Measurements from ENCODE around the gene ASPHD2.

ASPHD2 gene

DNA sequence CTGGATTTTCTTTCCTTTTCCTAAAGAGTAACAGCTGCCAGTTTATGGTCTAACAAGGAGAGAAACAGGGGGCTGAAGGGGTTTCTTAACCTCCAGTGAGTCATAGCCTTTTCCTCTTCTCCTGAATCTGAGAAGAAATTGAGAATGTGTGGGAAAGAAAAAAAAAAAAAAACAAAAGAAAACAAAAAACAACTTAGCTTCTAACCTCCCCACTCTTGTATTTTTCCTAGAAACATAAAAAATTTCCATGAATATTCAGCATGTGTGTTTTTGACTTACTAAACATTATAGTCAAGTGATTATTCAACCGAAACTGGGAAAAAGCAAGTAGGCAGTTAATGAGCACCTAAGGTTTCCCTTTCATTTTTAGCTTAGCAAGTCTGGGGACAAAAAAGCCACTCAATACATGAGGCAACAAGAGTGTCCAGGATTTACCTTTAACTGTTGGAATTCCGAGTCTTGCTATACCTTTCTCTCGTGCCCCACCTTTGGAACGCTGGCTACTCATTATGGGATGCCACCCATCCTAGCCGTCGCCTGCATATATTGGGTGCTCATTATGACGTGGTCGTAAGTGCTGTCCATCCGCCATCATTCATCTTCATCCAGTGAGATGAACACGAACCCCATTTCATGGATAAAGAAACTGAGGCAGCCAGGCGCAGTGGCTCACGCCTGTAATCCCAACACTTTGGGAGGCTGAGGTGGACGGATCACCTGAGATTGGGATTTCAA, 2.4 kb downstream of the ASPHD2 start:
- Histone ChIP-seq H3K18ac (ENCODE audit: low read length) (no peak overlapping the region), H3K4me1 (ENCODE audit: control insufficient read depth in 1 of 2, insufficient read depth in 2 of 2, low read length in 2 of 2) (peaks cover 9 to 17% of the 10 kb centered on the region in 2 experiments), H3K79me1 (ENCODE audit: low read length) (peaks cover 7% of the 10 kb centered on the region), H2AFZ (ENCODE audit: insufficient read depth, low read length, poor library complexity) (no peak overlapping the region), H3K27ac (ENCODE audit: low read depth, low read length) (no peak overlapping the region), H3K4me3 (ENCODE audit: low read depth, low read length) (no peak overlapping the region), H2BK12ac (ENCODE audit: low read length) (peak overlapping the region; percentile 15), H3K9me3 (ENCODE audit: insufficient read depth, low read depth, low read length) (peaks cover 4% of the 10 kb centered on the region), H4K91ac (ENCODE audit: low read depth, low read length) (no peak overlapping the region), H3K14ac (ENCODE audit: low read length) (no peak overlapping the region), H2BK120ac (ENCODE audit: insufficient read depth, low read length, poor library complexity) (no peak overlapping the region), H3K36me3 (ENCODE audit: control insufficient read depth in 1 of 2, insufficient read depth in 2 of 2, low read length in 2 of 2) (peaks cover 9 to 13% of the 10 kb centered on the region in 2 experiments), H3K9ac (ENCODE audit: low read length) (no peak overlapping the region), H3K27me3 (ENCODE audit: insufficient read depth, low read length) (no peaks in the 10 kb centered on the region), H3K79me2 (ENCODE audit: control insufficient read depth, insufficient read depth, low read length, poor library complexity) (peaks cover 2% of the 10 kb centered on the region), H3K4ac (ENCODE audit: low read depth, low read length) (no peak overlapping the region), H3K4me2 (ENCODE audit: low read length) (no peak overlapping the region), H4K8ac (ENCODE audit: low read depth, low read length) (no peak overlapping the region), H3K23ac (ENCODE audit: low read length) (no peak overlapping the region), H2BK5ac (ENCODE audit: low read depth, low read length, poor library complexity) (no peak overlapping the region), H4K12ac (ENCODE audit: low read depth, low read length) (no peak overlapping the region), H2AK5ac (ENCODE audit: low read length) (no peak overlapping the region)
- WGBS (ENCODE audit: extremely low coverage, insufficient coverage, insufficient read length): no CpG with 5 or more reads among the region's 13 CpGs
- no peak for DNase-seq

DNA sequence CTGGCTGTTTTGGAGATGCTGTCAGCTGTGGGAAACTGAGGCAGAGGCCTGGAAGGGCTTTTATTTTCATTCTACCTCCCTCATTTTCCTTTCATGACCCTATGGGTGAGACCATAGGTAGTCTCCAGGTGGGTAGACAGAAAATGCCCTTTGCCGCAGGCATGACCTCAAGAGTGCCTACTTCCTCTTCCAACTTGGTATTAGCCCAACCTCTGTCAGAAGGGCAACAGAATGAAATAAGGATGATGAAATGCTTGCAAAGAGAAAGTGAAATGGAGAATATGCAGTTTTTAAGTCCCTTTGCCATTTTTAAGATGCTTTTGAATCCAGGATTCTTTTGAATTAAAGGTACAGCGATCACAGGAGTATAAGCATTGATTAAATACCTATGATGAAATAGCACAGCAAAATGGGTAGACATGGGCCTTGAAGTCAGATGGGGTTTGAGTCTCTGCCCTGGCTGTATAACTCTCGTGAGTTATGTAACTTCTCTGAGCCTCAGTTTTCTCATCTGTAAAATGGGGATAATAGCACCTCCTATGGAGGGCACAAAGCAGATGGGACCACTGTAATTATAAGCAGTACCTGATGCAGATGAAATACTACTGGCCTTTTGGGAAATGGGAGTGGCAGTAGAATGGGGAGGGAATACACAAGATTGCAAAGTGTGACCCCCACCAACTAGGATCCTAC, 3.7 kb downstream of the ASPHD2 start:
- Histone ChIP-seq H3K9me3 (ENCODE audit: insufficient read depth, low read depth, low read length) (peaks cover 4% of the 10 kb centered on the region), H3K4me1 (ENCODE audit: control insufficient read depth in 1 of 2, insufficient read depth in 2 of 2, low read length in 2 of 2) (peaks cover 9 to 19% of the 10 kb centered on the region in 2 experiments), H2BK5ac (ENCODE audit: low read depth, low read length, poor library complexity) (no peak overlapping the region), H3K27ac (ENCODE audit: low read depth, low read length) (no peak overlapping the region), H3K36me3 (ENCODE audit: control insufficient read depth in 1 of 2, insufficient read depth in 2 of 2, low read length in 2 of 2) (peaks cover 14 to 15% of the 10 kb centered on the region in 2 experiments), H3K4me3 (ENCODE audit: low read depth, low read length) (no peak overlapping the region), H4K12ac (ENCODE audit: low read depth, low read length) (no peak overlapping the region), H2BK120ac (ENCODE audit: insufficient read depth, low read length, poor library complexity) (no peak overlapping the region), H2AK5ac (ENCODE audit: low read length) (no peak overlapping the region), H2AFZ (ENCODE audit: insufficient read depth, low read length, poor library complexity) (no peak overlapping the region), H4K91ac (ENCODE audit: low read depth, low read length) (no peak overlapping the region), H3K14ac (ENCODE audit: low read length) (no peak overlapping the region), H3K79me2 (ENCODE audit: control insufficient read depth, insufficient read depth, low read length, poor library complexity) (peaks cover 2% of the 10 kb centered on the region), H3K4ac (ENCODE audit: low read depth, low read length) (no peak overlapping the region), H3K9ac (ENCODE audit: low read length) (no peak overlapping the region), H3K18ac (ENCODE audit: low read length) (no peak overlapping the region), H3K23ac (ENCODE audit: low read length) (no peak overlapping the region), H3K4me2 (ENCODE audit: low read length) (no peak overlapping the region), H3K27me3 (ENCODE audit: insufficient read depth, low read length) (no peaks in the 10 kb centered on the region), H3K79me1 (ENCODE audit: low read length) (peaks cover 7% of the 10 kb centered on the region), H2BK12ac (ENCODE audit: low read length) (no peak overlapping the region), H4K8ac (ENCODE audit: low read depth, low read length) (no peak overlapping the region)
- no CpG with 5 or more reads among the region's 3 CpGs for WGBS (ENCODE audit: extremely low coverage, insufficient coverage, insufficient read length)
- DNase-seq: peak in 1 of 2 donors; percentile 29

DNA sequence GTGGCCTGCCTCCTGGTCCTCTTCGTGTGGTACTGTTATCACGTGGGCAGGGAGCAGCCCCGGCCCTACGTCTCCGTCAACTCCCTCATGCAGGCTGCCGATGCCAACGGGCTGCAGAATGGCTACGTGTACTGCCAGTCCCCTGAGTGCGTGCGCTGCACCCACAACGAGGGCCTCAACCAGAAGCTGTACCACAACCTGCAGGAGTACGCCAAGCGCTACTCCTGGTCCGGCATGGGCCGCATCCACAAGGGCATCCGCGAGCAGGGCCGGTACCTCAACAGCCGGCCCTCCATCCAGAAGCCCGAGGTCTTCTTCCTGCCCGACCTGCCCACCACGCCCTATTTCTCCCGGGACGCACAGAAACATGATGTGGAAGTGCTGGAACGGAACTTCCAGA, 4.7 kb downstream of the ASPHD2 start:
- Histone ChIP-seq H2BK12ac (ENCODE audit: low read length) (no peak overlapping the region), H4K91ac (ENCODE audit: low read depth, low read length) (no peak overlapping the region), H3K18ac (ENCODE audit: low read length) (no peak overlapping the region), H3K79me1 (ENCODE audit: low read length) (peaks cover 2% of the 10 kb centered on the region), H3K4me1 (ENCODE audit: control insufficient read depth in 1 of 2, insufficient read depth in 2 of 2, low read length in 2 of 2) (peaks cover 4 to 14% of the 10 kb centered on the region in 2 experiments), H2BK120ac (ENCODE audit: insufficient read depth, low read length, poor library complexity) (no peak overlapping the region), H3K27ac (ENCODE audit: low read depth, low read length) (no peak overlapping the region), H2AK5ac (ENCODE audit: low read length) (no peak overlapping the region), H2BK5ac (ENCODE audit: low read depth, low read length, poor library complexity) (no peak overlapping the region), H3K36me3 (ENCODE audit: control insufficient read depth in 1 of 2, insufficient read depth in 2 of 2, low read length in 2 of 2) (peaks cover 14 to 15% of the 10 kb centered on the region in 2 experiments), H3K4me3 (ENCODE audit: low read depth, low read length) (no peak overlapping the region), H3K23ac (ENCODE audit: low read length) (no peak overlapping the region), H2AFZ (ENCODE audit: insufficient read depth, low read length, poor library complexity) (no peak overlapping the region), H3K4me2 (ENCODE audit: low read length) (no peak overlapping the region), H4K12ac (ENCODE audit: low read depth, low read length) (no peak overlapping the region), H4K8ac (ENCODE audit: low read depth, low read length) (no peak overlapping the region), H3K4ac (ENCODE audit: low read depth, low read length) (no peak overlapping the region), H3K9ac (ENCODE audit: low read length) (no peak overlapping the region), H3K79me2 (ENCODE audit: control insufficient read depth, insufficient read depth, low read length, poor library complexity) (peaks cover under 1% of the 10 kb centered on the region), H3K27me3 (ENCODE audit: insufficient read depth, low read length) (no peaks in the 10 kb centered on the region), H3K14ac (ENCODE audit: low read length) (no peak overlapping the region), H3K9me3 (ENCODE audit: insufficient read depth, low read depth, low read length) (peaks cover 4% of the 10 kb centered on the region)
- WGBS (ENCODE audit: extremely low coverage, insufficient coverage, insufficient read length): no CpG with 5 or more reads among the region's 25 CpGs
- no peak for DNase-seq

DNA sequence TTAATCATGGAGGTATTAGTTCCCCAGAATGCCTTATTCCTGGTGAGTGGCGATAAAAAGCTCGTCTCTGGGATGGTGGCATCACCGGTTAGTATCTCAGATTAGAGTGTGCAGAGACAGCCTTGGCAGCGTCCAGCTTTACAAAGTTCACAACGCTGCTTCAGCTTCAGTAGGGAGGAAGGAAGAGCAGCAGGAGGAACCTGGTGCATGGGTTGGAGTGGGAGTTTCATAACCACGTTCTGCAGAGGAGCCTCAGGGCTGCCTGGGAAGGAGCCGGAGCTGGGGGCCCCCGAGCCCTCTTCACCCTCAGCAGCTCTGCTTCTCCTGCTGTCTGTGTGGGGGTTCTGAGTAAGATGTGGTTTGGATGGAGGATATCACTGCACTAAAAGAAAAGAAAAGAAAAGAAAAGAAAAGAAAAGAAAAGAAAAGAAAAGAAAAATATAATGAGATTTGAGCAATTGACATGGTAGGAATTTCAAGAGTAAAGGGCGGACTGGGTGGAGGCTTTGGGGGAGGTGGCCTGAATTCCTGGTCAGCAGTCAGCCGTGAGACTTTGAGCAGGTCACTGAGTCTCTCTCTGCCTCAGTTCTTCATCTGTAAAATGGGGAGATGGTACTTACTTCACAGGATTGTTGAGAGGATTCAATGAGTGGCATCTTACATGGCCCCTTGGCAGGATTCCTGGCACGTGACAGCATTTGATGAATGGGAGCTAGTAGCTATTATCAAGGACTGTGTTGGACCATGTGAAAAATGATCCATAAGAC, 6.5 kb downstream of the ASPHD2 start:
- Histone ChIP-seq H2AFZ (ENCODE audit: insufficient read depth, low read length, poor library complexity) (no peak overlapping the region), H3K23ac (ENCODE audit: low read length) (no peak overlapping the region), H3K79me2 (ENCODE audit: control insufficient read depth, insufficient read depth, low read length, poor library complexity) (no peaks in the 10 kb centered on the region), H3K14ac (ENCODE audit: low read length) (no peak overlapping the region), H2AK5ac (ENCODE audit: low read length) (no peak overlapping the region), H3K18ac (ENCODE audit: low read length) (no peak overlapping the region), H2BK120ac (ENCODE audit: insufficient read depth, low read length, poor library complexity) (no peak overlapping the region), H3K4me3 (ENCODE audit: low read depth, low read length) (no peak overlapping the region), H3K27ac (ENCODE audit: low read depth, low read length) (no peak overlapping the region), H4K91ac (ENCODE audit: low read depth, low read length) (no peak overlapping the region), H3K79me1 (ENCODE audit: low read length) (no peaks in the 10 kb centered on the region), H3K4me2 (ENCODE audit: low read length) (no peak overlapping the region), H3K4ac (ENCODE audit: low read depth, low read length) (no peak overlapping the region), H2BK12ac (ENCODE audit: low read length) (no peak overlapping the region), H4K8ac (ENCODE audit: low read depth, low read length) (no peak overlapping the region), H3K27me3 (ENCODE audit: insufficient read depth, low read length) (no peaks in the 10 kb centered on the region), H3K9ac (ENCODE audit: low read length) (no peak overlapping the region), H3K4me1 (ENCODE audit: control insufficient read depth in 1 of 2, insufficient read depth in 2 of 2, low read length in 2 of 2) (peaks cover 0 to 5% of the 10 kb centered on the region in 2 experiments), H3K36me3 (ENCODE audit: control insufficient read depth in 1 of 2, insufficient read depth in 2 of 2, low read length in 2 of 2) (peaks cover 14 to 15% of the 10 kb centered on the region in 2 experiments), H4K12ac (ENCODE audit: low read depth, low read length) (no peak overlapping the region), H2BK5ac (ENCODE audit: low read depth, low read length, poor library complexity) (no peak overlapping the region), H3K9me3 (ENCODE audit: insufficient read depth, low read depth, low read length) (peaks cover 4% of the 10 kb centered on the region)
- DNase-seq: no peak
- no CpG with 5 or more reads among the region's 11 CpGs for WGBS (ENCODE audit: extremely low coverage, insufficient coverage, insufficient read length)
